Measurements from ENCODE around the gene PBX1.

Gene PBX1

GRCh38 chr1:164562947-164563520 lies 4.0 kb downstream of the PBX1 start:
- no peak for FAIRE-seq
- DNase-seq (ENCODE audit: insufficient read length, low spot score): no peak

DNA sequence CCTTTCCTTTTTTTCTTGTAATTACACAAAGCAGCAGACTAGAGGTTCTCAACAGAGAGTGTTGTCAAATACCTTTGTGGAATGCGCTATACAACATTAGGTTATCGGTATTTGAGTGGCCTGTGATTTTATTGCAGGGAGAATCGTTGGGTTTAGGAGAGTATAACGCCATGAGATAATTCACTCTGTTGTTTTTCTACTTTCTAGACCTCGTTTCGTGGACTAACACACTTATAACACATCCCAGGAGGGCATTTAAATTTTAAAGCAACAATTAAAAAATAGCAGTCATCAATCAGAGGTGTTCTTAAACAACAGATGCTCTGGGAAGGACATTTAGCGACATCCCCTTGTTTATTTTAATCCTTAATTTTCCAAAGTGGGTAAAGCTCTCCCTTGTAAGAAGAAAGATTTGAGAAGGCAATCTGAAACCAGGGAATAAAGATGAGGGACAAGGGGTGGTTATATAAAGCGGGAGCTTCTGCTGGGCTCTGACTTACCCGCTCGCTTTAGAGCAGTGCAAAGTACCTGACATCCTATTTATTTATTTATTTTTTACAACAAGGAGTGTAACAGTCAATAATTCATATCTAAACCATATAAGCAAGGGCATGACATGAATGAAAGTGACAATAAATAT lies 4.9 kb downstream of the PBX1 start:
- DNase-seq (ENCODE audit: insufficient read length, low spot score) (no peak), FAIRE-seq (no peak)

- FAIRE-seq (no peak), DNase-seq (ENCODE audit: insufficient read length, low spot score) (no peak)
These were observed 5.4 kb downstream of the PBX1 start for GRCh38 chr1:164564378-164564777.

DNA sequence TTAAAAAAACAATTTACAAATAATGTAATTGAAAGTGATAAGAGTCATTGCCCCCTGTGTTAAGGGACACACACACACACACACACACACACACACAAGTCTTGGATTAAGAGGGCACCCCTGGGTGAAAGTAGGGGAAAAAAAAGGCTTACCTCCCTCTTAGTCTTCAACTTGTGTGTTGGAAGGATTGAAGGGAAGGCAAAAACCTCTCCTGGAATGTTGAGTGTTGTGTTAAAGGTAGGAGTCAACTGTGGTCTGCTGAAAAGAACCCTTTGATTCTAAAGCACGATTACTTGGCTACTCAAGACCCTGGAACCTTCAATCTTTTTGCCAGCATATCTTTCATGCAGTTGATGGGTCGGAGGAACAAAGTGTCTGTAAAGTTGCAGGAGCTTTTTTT lies 6.4 kb downstream of the PBX1 start:
- FAIRE-seq (no peak), DNase-seq (ENCODE audit: insufficient read length, low spot score) (no peak)

DNA sequence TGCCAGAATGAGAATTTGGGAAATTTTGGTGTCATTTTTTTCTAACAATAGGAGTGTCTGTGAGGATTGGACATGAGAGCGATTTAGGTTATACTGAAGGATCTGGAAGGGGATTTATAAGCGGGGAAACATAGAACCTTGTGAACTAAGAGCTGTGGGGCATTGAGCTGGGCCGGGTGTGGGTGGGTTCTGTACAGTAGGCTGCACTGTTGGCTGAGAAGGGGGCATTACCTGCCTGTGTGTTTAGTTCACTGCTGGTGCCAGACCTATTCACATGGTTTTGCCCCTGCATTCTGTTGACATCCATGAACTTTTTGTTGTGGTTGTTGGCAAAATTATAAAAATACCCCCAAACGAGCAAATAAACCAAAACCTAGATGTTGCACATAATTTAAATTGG lies 8.8 kb downstream of the PBX1 start:
- no peak for FAIRE-seq
- DNase-seq (ENCODE audit: insufficient read length, low spot score): no peak

DNA sequence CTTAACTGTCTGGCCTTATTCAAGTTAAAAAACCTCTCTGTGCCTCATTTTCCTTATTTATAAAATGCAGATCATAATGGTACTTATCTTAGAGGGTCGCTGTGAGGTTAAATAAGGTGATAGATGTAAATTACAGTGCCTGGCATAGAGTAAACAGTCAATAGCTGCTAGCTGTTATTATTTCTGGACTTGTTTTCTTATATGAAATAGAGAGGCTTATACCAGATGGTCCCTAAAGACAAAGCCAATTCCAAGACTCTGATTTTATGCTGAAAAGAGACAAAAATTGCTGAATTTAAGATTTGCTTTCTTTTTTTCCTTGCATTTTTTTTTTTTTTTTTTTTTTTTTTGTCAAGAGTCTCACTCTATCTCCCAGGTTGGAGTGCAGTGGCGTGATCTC lies 10.3 kb downstream of the PBX1 start:
- no peak for FAIRE-seq
- DNase-seq (ENCODE audit: insufficient read length, low spot score): no peak

DNA sequence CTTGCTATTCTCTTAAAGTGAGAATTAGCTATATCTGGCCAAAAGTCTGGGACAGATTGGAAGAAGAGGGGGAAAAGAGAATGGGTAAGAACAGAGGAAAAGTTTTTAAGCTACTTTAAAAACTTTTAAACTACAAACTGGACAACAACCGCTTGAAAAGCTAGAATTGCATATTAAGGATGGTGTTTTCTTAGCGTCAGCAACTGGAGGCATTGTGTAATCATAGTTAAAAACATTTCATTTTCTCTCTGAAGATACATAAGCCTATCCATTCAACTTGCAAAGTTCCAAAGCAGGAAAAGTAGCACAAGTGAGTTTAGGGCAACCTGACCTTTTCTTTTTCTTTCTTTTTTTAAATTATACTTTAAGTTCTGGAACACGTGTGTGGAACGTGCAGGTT lies 10.9 kb downstream of the PBX1 start:
- FAIRE-seq (no peak), DNase-seq (ENCODE audit: insufficient read length, low spot score) (no peak)

- FAIRE-seq (no peak), DNase-seq (ENCODE audit: insufficient read length, low spot score) (no peak)
These were observed 12.3 kb downstream of the PBX1 start for GRCh38 chr1:164571333-164571732.

- DNase-seq (ENCODE audit: insufficient read length, low spot score) (no peak), FAIRE-seq (no peak)
These were observed 16.4 kb downstream of the PBX1 start for GRCh38 chr1:164575356-164575886.

DNA sequence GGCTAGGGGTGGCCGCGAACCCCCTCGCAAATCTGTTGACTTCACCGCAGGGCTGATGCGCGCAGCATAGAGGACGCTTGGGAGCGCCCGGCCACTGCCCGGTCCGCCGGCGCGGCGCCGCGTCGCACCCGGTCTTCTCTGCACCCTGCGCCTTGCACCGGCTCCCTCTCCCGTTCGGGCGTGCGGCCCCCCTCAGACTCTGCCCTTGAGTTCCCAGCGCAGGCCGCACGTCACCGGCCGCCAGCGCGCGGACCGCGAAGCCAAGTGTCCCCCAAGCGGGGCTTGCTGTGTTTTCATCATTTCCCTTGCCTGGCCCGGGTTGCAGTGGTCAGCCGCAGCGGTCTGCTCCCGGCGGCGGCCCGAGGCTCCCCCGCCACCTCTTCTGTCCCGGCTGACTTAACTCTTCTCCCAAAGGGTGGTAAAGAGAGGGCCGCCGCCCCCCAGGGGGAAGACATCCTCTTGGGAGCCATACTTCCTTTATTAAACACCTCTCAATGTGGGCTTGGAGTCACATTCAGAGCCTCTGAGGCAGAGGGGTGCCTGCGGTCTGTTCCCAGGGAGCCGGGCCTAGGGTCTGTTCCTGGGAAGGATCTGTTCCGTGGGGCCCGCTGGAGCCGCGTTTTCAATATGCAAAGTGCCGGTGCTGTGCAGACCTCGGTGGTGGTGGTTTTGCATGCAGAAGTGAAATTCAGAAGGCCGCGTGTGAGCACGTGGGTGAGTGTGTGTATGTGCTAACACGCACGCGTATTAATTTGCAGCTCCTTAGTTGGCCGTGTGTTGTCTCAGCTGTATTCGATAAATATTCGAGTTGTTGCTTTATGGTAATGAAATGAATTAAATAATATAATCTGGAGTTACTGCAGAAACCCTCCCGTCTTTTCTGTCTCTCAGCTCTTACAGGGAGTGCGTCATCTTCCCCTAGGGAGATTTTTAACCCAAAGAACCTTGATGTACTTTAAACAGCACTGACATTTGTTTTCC lies 17.6 kb downstream of the PBX1 start:
- DNase-seq (ENCODE audit: insufficient read length, low spot score) (no peak), FAIRE-seq (no peak)

DNA sequence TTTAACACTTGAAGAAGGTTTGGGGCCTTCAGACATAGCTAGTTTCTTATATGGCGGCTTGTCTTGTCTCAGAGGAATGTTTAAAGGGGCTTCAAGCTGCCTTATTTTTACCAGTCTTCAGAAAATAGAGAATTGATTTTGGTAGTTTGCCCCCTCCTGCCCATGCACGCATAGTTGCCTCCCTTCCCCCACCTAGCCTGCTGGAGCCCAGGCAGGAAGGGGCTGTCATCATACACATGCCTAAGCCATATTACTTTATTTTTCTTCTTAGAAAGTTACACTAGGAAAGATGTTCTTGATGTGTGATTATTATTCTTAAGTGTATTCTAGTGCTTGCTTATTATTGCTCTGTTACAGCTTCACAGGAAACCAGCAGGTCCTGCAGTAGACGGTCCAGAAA lies 18.3 kb downstream of the PBX1 start:
- DNase-seq (ENCODE audit: insufficient read length, low spot score) (no peak), FAIRE-seq (no peak)

DNA sequence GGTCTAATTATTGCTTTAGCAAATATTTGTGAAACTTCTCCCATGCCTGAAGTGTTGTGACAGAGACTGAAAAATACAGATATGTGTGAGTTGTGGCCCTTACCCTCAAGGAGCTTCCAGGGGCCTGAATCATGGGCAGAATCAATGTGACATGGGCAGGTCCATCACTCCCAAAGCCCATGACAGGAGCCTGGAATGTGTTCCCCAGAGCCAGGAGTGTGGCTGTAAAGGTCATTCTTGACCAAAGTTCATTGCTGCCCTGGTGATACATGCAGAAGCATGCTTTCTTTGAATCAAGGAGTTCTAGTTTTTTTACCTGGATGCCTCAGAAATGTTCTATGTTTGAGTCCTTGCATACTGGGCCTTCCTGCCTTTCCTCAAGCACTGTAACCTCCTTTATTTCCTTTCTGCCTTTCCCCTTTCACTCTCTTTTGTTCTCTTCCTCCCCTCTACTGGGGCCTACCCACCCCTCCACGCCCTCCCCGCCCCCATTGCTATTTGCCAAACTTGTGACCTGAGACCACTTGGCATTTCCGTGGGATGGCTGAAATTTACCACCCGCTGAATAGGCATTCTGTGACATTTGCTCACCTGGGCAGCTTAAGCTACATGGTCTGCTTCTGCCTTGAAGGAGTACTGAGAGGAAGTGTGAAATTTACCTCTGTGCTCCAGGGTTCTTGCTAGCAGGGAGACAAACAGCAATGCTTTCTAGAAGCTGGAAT lies 19.7 kb downstream of the PBX1 start:
- FAIRE-seq: no peak
- no peak for DNase-seq (ENCODE audit: insufficient read length, low spot score)

DNA sequence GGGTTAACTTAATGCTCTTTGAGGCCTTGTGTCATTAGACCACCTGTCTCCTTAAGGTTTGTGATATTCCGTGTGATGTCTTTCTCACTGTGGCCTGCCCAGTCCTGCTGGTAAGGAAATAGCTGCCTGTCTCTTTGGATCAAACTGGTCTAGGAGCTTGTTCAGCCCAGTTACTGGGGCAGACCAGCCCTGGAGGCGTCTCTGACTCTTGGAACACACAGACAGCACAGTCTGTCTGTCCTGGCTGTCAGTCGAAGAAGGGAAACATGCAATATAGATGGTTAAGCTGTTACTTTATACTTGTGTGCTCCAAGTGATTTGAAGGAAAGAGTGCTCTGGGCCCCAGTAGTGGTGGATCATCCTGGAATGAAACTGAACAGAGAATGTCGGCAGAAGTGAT lies 20.4 kb downstream of the PBX1 start:
- no peak for FAIRE-seq

DNA sequence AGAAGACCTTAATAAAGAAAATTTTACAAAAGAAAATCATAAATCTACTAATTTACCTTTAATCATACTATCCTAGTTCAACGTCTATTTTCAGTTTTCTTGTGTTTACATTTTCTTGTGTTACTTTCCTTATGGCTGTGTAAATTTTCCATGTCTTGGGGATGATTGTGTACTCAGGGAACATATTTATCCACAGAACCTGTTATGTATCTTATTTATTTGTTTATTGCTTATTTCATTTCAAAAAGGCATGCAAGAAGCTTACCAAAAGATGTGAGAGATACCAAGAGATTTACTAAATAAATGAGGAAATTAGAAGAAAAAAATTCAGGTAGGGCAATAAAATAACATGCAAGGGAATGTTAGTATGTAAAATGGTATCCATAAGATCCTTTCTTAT lies 22.8 kb downstream of the PBX1 start:
- FAIRE-seq (no peak), DNase-seq (ENCODE audit: insufficient read length, low spot score) (no peak)

More for the DNA sequence above, 20.4 kb downstream of the PBX1 start:
- DNase-seq (ENCODE audit: insufficient read length, low spot score): no peak

DNA sequence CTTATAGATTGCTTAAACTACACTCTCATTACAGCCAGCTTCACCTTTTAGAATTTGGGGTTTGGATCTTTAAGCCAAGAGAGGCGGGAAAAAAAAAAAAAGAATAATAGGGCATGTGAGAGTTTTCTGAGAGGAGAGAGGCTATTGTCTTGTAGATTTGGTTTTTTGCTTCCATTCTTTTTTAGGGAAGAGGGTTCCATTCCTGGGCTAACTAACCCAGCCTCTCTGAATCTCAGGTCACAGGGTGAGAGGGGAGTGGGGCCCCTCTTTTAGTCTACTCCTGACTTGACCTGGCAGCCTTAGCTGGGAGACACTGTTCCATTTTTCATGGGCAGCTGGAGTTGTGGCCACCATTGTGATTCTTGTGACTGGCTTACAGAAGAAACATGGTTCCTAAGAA lies 24.2 kb downstream of the PBX1 start:
- DNase-seq (ENCODE audit: insufficient read length, low spot score) (no peak), FAIRE-seq (no peak)

DNA sequence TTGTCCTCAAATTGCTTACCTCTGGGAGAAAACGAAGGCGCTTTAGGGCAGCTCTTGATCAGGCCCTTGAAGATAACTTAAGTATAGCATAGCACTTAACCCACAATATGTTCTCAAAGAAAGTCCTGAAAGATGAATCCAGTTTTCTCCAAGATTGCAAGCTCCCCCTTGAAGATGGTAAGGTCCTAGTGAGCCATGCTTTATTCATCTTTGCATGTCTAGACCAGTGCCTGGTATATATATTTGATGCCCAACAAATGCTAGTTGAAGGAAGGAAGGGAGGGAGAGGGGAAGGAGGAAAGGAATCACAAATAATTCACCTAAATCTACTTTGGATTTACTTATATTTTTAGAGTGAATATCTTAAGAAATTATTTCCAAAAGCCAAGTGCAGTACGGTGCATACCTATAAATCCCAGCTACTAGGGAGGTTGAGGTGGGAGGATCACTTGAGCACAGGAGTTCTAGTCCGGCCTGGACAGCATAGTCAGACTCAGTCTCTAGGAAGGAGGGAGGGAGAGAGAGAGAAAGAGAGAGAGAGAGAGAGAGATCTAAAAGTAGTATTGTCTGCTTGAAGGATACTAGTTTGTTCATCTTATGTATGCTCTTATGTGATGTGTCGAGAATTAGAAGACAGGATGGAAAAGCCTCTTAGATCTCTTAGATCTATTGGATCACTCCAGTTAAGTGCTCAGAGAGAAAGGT lies 25.0 kb downstream of the PBX1 start:
- FAIRE-seq (no peak), DNase-seq (ENCODE audit: insufficient read length, low spot score) (no peak)

GRCh38 chr1:164586591-164586990 lies 27.6 kb downstream of the PBX1 start:
- FAIRE-seq (no peak), DNase-seq (ENCODE audit: insufficient read length, low spot score) (no peak)

DNA sequence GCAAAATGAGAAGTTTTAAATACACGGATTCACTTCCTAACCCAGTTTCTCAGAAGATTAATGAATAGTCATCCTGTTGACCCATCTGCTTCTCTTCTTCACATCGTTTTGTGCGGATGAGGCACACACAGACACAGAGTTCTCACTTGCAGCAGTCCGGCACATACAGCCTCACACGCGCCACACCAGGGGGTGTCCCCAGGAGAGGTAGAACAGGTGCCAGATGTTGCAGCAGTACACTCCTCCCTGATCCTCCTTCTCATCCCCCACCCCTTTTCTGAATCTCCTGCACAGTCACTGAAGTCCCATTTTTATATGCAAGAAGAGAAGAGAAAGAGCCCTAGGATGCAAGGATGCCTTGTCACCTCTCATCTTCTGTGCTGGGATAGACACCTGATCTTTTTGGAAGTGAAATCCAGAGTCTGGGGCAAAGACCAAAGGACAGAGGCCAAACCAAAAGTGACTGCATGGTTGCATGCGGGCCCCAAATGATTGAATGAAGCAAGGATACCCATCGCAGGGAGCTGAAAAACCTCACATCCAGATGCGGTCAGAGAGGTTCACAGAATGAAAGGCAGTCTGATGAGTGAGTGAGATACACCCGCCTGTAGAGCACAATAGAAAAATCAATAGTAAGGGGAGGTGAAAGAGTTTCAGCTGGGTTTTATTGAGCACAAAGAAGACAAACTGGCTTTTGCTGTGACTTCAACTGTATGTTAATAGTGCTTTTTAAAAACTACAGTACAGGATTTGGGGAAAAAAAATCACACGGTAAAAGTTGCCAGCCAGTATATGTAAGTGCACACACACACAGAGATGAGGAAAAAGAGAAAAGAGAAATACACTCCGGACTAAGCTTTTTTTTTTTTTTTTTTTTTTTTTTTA lies 28.9 kb downstream of the PBX1 start:
- DNase-seq (ENCODE audit: insufficient read length, low spot score): no peak
- no peak for FAIRE-seq
